Esophagus muscularis mucosa (tissue), 4 donors: ENCODE results near the gene RGS3.

Source experiments
- EP300 ChIP-seq: sonication (generic); formaldehyde crosslinking; IDR thresholded peaks from one replicate; pipeline ENCODE4 v1.6.1; 2017; ENCODE audit warnings: antibody characterized with exemption
- POLR2A ChIP-seq: fragments of 450-650 bp; IDR thresholded peaks from one replicate; pipeline ENCODE4 v1.6.1; 2017; ENCODE audit warnings: antibody characterized with exemption, moderate library complexity, mild to moderate bottlenecking, low read depth
- POLR2AphosphoS5 ChIP-seq, 2 donors: sonication (generic); formaldehyde crosslinking; IDR thresholded peaks; one replicate each; pipeline ENCODE4 v1.6.1; 2017; ENCODE audit warnings: antibody characterized with exemption in 2 of 2
- TF ChIP-seq, protein P1 (sequence below), 3 experiments: fragments of 200-600 bp in 2 of 3; fragments of 450-650 bp in 1 of 3; sonication (generic) in 2 of 3; IDR thresholded peaks; one replicate each; pipeline ENCODE4 v1.5.1; 2017 to 2019; ENCODE audit warnings: antibody characterized with exemption in 3 of 3, mild to moderate bottlenecking in 2 of 3, moderate library complexity in 1 of 3

DNA sequence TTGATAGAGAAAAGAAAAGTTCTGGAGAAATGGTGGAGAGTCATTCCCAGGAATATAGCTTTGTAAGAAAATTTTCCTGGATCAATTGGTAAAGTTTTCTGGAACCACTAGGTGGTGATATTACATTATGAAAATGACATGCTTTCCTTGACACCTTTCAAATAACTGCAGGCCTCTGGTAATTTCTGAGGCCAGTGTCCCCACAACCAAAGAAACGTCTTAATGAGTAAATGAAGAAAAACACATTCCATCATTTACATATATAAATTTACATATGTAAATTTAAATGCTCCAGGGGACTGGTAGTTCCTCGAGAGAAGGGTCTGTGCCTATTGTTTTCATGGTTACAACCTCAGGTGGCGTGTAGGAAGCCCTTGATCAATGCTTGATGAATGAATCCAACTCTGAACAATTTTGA is 17.2 kb upstream of the RGS3 start:
- TF ChIP-seq POLR2AphosphoS5 (IDR thresholded peaks at IDR 0.05) (no peak), EP300 (no peak), POLR2A (no peak)
- TF ChIP-seq, protein P1, sequence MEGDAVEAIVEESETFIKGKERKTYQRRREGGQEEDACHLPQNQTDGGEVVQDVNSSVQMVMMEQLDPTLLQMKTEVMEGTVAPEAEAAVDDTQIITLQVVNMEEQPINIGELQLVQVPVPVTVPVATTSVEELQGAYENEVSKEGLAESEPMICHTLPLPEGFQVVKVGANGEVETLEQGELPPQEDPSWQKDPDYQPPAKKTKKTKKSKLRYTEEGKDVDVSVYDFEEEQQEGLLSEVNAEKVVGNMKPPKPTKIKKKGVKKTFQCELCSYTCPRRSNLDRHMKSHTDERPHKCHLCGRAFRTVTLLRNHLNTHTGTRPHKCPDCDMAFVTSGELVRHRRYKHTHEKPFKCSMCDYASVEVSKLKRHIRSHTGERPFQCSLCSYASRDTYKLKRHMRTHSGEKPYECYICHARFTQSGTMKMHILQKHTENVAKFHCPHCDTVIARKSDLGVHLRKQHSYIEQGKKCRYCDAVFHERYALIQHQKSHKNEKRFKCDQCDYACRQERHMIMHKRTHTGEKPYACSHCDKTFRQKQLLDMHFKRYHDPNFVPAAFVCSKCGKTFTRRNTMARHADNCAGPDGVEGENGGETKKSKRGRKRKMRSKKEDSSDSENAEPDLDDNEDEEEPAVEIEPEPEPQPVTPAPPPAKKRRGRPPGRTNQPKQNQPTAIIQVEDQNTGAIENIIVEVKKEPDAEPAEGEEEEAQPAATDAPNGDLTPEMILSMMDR (IDR thresholded peaks at IDR 0.05): peak; percentile 67 to 71 (median 69)
